Stimulated activated CD8-positive, alpha-beta memory T cell treated with anti-CD3 and anti-CD28 coated beads, Interleukin-2, amount 100 ng/mL, for 1 hour (primary cell): Measurements from ENCODE around the gene GAST.
"Not testable (repeated sequence)": the region's sequence is repeated elsewhere in the genome, so short reads cannot be mapped to it uniquely, and the experiment has no call there.

ENCODE experiments used
- DNase-seq, 2 donors: peaks; one replicate each; pipeline ENCODE4 v3.0.0-alpha.2; 2020; ENCODE audit warnings: low read depth in 2 of 2

GAST gene, protein sequence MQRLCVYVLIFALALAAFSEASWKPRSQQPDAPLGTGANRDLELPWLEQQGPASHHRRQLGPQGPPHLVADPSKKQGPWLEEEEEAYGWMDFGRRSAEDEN

DNA sequence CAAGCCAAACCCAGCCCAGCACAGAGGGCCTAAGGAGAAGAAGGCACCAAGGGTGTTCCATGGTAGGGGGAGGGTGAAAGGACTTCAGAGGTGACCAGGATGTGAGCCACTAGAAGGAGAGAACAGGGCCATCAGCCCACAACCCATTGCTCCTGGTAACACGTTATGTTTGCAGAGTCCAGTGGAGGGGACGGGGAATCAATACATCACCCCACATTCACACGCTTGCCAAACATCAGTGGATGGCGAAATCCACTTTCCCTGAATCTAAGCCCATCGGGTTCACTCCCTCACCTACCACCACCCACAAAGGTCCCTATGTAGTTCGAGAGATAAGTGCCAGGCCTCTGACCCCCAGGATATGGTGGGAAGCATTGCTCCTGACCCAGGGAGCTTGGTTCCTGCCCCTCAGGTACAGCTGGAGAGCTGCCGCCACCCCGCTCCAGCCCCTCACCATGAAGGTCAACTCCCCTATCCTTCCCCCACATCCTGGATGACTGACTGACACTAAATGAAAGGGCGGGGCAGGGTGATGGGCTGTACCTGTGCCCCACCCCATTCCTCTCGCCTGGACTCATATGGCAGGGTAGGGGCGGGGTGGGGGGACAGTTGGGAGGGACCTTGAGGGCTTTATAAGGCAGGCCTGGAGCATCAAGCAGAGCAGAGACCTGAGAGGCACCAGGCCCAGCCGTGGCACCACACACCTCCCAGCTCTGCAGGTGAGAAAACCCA lies at the start of gene GAST:
TSS of gene GAST (plus strand) at position 663 of the 732 bp plus-strand sequence. CDS start 3,106 bp downstream, outside the sequence.
- no peak for DNase-seq

DNA sequence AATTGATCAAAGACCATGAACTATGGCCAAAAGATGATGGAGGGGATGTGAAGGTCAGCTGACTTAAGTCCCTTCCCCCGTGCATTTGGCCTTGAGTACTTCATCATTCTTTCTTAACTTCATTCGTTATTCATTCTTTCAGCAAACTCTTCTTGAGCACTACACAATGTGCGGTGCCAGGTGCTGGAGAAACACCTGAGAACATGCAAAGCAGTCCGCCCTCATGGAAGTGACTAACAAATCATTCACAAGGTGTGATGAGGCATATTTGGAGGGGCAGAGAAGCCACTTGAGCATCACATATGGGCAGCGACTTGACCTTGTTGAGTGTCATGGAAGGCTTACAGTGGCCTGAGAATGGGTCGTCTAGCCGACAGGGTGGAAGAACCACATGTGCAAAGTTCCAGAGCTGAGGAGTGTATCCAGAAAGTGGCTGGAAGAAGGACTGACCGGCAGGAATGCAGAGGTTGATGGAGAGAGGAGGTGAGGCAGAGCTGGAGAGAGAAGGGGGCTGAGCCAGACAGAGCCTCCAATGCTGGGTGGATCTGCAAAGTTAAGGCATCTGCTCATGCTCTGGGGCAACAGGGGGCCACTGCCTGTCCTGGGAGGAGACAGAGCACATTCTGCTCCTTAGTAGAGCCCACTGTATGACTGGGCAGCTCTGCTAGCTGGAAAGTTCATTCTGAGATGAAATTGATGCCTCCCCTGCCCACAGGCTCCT lies 48.5 kb upstream of the GAST start:
- DNase-seq: no peak

DNA sequence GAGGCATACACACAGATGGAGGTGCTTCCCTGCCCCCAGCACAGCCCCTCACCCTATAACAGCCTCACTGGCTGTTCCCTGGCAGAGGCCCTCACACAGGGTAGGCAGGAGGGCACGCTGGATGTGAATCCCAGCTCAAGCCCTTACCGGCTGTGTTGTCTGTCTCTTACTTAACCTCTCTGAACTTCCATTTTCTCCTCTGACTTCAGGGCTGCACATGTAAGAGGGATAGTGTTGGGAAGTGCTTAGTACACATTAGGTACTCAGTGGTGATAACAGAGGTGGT lies 48.0 kb upstream of the GAST start:
- DNase-seq: no peak

DNA sequence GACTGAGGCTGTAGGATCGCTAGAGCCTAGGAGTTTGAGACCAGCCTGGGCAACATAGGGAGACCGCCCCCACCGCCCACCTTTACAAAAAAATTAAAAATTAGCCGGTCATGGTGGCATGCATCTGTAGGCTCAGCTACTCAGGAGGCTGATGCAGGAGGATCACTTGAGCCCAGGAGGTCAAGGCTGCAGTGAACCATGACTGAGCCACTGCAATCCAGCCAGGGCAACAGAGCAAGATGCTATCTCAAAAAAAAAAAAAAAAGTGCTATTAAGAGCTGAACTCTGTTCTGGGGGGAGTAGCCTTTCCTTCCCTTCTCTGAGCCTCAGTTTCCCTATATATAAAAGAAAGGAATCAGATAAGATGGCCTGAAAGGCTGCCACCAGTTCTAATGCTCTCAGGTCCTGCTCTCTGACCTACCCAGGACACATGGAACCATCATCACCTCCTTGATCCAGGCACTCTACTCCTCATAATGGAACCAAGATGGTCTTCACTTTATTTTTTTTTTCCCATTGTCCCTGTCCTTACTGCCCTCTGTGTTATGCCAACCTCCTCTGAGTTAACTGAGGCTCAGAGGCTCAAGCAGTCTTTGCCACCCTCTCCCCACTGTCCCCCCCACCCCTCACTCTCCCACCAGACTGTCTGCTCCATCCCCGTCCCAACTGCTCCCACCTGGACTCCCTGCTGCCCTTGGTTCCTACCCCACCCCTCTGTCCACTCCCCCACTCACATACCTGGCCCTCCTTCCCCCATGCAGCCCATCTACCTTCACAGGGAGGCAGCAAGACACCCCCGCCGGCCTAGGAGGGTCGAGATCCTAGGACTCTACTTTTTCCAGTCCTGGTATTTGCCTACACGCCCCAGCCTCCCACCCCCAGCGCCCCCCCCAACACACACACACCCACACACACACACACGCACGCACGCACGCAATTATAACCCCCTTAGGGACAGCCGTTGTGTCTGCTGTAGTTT lies 47.3 kb upstream of the GAST start:
- DNase-seq: no peak

DNA sequence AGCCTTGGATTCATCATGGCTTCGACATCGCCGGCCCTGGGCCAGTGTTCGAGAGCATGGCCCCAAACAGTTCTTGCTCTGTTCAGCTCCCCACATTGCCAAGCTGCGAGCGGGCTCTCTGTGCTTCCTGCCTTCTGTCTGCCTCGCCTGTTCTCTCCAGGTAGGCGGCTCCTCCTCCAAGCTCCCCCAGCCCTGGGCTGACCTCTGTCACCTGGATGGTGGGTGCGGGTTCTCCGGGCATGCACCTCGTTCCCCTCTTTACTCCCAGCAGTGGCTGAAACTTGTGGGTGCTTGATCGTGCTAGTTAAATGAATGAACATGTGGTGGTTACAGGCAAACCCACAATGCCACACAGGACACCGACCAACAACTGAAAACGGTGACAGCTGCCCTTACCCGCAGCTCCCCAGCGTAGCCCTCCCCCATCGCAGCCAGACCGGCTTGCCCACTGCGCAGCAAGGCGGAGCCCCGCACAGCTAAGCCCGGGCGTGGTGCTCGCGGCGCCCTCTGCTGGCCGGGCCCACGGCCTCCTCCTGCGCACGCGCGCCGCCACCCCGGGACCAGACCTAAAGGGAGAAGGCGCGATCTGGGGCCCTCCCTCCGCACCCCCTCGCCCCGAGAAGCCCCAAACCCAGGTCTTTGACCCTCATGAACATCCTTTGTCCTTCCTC lies 46.4 kb upstream of the GAST start:
- peak; percentile 77 to 79 for DNase-seq

DNA sequence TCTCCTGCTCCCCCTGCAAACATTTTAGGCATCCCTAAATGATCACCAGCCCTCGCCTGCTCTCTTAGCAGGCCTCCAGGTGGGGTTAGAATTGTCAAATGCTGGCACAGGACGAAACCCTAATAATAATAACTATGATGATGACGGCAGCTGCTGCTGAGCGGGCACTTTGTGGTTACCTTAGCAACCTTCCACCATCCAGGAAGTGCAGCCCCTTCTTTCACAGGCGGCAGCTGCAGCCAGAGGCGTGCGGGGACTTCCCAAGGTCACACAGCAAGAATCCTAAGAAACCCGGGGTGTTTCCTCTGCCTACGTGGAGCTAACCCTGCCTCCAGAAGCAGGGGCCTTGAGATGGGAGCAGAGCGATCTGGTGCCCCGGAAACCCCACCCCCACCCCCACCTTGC lies 45.9 kb upstream of the GAST start:
- peak in 1 of 2 donors; percentile 41 for DNase-seq

DNA sequence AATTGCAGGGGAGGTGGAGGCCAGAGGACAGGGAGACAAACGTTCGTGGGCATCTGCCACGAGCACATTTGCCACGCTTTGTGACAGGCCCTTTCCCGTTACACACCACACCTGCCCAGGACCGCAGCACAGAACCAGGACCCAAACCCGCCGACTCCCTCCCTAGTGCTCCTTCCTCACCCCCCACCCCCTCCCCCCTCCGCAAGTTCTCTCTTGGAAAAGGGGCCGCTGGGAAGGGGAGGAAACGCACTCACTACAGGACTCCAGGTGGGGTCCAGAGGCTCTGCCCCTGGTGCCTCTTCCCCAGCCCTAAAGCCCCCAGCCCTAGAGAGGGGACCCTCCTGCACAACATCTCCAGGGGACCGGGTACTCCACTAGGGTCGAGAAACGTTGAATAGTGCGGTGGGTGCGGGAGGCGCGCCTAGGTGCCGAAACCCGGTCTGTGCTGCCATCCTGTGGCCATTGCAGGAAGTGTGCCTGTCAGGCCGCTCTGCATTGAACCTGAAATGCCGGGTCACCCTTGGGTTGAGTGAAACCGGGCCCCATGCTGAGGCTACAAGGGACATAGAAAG lies 45.3 kb upstream of the GAST start:
- peak; percentile 79 for DNase-seq

DNA sequence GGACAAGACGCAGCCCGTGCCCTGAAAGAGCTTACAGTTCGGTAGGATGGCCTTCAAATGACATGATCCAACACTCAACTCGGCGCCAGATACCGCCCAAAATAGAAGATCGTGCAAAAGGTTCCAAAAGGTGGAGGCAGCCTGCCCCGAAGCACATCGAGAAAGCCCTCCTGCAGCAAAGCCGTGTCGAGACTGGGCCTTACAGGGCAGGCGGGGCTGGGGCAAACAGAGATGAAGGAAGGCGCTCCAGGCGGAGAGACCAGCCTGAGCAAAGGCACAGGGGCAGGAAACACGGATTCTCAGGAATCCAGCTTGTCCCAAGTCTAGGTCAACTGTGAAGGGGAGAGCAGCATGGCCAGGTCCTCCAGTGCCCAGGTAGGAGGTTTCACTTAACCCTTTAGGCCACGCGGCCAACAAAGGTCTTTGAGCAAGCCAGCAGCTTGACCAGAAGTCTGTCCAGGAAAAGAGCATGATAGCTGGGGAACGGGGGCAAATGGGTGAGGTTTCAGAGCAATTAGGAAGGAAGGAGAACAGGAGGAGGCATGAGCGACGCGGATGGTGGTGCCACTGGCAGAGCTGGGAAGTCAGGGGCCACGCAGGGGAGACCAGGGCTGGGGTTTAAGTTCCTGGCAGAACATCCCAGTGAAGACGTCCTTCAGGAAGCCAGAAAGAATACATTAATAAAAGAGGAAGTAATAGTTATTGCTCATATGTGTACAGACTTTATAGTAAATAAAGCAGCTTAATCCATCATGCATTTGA lies 44.7 kb upstream of the GAST start:
- DNase-seq: no peak

DNA sequence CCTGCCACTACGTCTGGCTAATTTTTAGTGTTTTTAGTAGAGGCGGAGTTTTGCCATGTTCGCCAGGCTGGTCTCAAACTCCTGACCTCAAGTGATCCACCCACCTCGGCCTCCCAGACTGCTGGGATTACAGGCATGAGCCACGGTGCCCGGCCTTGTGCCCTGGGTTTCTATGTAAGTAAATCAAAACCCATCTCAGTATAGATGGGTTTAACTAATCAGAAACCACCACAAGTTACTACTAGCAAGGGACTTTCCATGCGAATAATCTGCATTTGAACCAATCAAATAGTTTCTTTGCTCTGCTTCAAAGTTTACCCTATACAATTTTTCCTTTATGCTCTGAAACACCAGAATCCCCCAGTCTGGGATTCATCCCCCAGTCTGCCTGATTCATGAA lies 40.0 kb upstream of the GAST start:
- no peak for DNase-seq

DNA sequence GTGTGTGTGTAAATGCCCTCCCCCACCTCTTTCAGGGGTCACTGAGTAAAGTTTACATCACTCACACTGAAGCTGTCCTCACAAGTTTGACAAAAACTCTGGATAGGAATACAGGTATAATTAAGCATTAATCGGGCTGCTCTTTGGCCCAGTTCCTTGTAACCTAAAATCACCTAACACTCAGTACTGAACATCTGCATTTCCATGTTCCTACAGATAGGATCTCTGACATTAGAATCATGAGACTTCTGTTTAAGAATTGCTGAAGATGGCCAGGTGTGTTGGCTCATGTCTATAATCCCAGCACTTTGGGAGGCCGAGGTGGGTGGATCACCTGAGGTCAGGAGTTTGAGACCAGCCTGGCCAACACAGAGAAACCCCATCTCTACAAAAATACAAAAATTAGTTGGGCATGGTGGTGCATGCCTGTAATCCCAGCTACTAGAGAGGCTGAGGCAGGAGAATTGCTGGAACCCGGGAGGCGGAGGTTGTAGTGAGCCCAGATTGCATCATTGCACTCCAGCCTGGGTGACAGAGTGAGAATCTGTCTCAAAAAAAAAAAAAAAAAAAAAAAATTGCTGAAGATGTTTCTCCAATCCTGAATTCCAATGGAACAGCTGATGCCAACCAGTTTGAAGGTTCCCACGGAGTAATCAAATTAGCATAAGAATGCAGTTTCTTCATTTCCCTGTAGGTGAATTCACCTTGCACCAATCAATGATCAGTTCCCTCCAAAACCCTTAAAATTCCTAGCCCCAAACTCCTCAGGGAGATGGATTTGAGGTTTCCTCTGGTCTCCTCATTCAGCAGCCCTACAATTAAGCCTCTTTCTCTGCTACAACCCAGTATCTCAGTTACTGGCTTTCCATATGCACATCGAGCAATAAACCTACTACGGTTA lies 36.7 kb upstream of the GAST start:
- not testable (repeated sequence) for DNase-seq

DNA sequence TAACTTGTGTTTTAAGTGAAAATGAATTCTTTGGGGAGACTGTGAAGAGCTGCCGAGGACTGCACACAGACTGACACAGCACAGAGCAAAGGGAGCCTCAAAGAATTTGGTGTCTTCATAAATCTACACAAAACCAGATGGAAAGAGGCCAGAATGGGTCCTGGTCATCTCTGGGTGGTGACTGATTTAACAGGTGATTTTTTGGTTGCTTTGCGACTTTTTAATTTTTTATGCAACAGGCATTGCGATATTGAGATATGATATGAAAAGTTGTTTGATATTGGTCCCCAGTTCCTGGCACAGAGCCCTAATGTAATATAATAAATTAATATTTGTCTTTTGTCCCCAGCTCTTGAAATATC lies 36.1 kb upstream of the GAST start:
- no peak for DNase-seq

DNA sequence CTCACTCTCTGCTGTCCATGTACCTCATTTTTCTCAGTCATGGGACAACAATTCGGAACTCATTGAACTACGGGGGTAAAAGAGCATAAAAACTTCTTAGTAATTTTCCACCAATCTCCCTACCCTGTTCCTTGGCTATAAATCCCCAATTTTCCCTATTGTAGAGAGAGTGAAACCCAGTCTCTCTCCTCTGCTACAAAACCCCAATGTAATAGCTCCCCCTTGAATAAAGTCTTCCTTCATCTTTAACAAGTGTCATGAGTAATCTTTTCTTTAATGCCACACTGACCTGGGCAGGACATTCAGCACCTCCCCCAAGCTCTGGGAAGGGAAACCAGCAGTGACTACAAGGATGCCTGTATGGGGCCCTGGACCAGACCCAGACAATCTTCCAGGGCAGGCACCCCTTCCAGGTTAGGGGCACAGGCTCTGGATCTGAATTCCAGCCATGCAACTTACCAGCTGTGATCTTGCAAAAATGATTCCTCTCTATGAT lies 33.7 kb upstream of the GAST start:
- DNase-seq: no peak

DNA sequence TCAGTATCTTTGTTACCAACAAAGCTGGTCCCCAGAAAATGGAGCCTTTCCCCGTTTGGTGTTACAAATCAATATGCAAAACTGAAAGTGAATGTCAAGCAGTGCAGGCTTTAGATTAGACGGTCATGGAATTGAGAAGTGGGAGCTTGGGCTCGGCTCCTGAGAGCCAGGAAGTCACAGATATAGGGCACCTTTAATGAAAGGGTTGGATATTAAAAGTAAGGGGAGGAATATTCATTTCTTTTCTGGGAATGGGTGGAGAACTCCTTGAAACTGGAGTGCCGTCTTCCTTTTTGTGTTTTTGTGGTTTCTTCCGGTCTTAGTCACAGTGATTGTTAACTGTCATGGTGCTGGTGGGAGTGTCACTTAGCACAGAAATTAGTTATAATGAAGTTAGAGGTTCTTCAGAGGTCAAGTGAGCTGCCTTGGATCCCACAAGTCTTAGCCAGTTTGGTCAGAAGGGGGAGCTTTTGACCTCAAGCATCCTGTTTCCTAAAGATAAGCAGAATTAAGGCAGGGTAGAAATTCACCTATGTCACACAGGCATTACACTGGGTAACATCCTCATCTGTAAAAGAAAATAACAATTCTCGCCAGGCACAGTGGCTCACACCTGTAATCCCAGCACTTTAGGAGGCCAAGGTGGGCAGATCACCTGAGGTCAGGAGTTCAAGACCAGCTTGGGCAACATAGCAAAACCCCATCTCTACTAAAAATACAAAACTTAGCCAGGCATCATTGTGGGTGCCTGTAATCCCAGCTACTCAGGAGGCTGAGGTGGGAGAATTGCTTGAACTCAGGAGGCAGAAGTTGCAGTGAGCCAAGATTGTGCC lies 33.0 kb upstream of the GAST start:
- DNase-seq: peak in 1 of 2 donors; percentile 33

DNA sequence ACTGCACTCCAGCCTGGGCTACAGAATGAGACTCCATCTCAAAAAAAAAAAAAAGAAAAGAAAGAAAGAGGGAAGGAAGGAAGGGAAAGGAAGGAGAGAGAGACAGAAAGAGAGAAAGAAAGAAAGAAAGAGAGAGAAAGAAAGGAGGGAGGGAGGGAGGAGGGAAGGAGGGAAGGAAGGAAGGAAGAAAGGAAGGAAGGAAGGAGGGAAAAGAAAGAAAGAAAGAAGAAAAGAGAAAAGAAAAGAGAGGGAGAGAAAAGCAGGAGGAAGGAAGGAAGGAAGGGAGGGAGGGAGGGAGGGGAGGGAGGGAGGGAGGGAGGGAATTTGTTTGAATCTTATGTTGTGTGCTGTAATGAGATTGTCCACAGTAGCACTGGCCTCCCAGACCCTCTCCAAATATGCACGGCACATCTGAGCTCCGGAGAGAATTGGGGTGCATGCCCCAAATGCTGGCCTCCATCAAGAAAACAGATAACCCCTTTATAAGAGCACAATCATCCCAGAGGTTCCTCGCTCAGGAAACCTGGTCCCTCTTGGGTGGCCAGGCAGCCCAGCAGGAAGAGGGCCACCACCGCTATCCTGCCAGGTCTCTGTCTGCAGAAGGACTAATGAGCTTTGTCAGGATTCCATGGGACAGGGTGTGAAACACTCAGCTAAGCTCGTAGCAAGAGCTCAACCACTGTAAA lies 32.2 kb upstream of the GAST start:
- no peak for DNase-seq

DNA sequence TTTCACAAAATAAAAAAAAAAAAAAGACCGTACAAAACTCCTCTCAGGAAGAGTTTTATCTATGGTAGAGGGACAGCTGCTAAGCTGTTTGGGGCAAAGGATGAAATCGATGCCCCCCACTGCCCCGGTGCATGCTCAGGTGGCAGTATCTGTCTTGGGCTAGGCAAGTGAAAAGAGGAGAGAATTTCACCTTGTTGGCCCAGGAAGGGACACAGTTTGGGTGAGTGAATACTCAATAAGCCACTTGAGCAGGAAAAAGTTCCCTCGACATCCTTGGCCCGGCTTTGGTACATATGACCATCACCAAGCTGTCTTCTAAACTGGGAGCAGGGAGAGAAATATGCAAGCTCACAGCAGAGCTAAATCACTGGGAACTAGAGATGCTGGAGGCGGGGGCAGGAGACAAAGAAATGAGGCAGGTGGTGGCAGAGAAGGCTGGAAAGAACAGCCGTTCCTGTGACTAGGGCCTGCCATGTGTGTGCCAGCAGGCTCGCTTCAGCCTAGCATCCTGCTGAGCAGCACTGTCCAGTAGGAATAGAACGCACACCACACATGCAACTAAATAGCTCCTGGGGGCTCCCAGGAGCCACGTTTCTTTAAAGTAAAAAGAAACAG lies 31.6 kb upstream of the GAST start:
- DNase-seq: no peak

DNA sequence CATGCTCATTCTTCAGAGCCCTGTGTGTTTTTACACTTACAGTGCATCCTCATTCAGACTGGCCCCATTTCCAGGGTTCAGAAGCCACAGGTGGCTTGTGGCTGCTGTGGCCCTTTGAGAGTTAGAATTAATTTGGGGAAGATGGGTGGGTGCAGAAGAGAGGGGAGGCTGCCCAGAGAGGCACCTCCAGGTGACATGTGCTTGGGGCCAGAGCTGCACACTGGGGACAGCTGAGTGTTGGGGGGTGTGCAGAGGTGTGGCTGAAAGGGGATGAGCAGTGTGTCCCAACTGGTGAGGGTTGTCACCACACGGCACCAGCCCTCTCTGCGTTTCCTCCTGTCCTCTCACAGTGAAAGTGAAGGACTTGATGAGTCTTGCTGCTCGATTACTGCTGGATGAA lies 30.4 kb upstream of the GAST start:
- no peak for DNase-seq

DNA sequence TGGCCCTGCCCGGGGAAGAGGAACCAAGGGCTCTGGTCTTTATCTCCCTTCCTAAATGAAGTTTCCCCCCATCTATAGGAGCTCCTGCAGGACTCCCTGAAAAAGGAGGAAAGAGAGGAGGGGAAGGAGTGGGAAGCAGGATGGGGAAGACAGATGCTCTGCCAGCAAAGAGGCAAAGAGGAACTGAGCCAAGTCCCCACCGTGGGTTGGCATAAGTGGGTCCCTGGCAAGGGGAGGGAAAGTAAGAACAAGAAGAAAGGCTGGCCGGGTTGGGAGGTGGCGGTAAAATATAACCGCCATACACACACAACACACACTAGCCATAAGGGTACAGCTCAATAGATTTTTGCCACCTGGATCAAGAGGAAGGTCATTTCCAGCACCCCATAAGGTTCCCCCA lies 29.5 kb upstream of the GAST start:
- DNase-seq: no peak
